Neural cell (in vitro differentiated cells): ENCODE data around the gene RBM46.

Experiments
- CTCF ChIP-seq: fragments of 450-650 bp; IDR thresholded peaks from 2 replicates; pipeline ENCODE4 v1.5.1; 2014; ENCODE audit warnings: antibody characterized with exemption, mild to moderate bottlenecking, moderate library complexity; ENCODE audit not compliant: poor library complexity, severe bottlenecking
- EP300 ChIP-seq: fragments of 450-650 bp; conservative IDR thresholded peaks from 2 replicates; pipeline ENCODE4 v1.6.1; 2014; ENCODE audit warnings: antibody characterized with exemption, mild to moderate bottlenecking, moderate library complexity; ENCODE audit not compliant: poor library complexity, severe bottlenecking
- EZH2 ChIP-seq: fragments of 200-600, 300-800 bp; shearing (Covaris generic), sonication (generic); IDR thresholded peaks from 2 replicates; pipeline ENCODE4 v1.6.1; 2014; ENCODE audit warnings: antibody characterized with exemption, low read length, borderline replicate concordance, mild to moderate bottlenecking; ENCODE audit not compliant: insufficient read depth, poor library complexity, severe bottlenecking
- POLR2AphosphoS5 ChIP-seq: IDR thresholded peaks from 2 replicates; pipeline ENCODE4 v1.6.1; 2012
- SMC3 ChIP-seq: fragments of 450-650 bp; conservative IDR thresholded peaks from 2 replicates; pipeline ENCODE4 v1.6.1; 2014; ENCODE audit warnings: antibody characterized with exemption, mild to moderate bottlenecking, moderate library complexity; ENCODE audit not compliant: poor library complexity
- TAF1 ChIP-seq: IDR thresholded peaks from 2 replicates; pipeline ENCODE4 v1.6.1; 2012; ENCODE audit warnings: low read depth

- TF ChIP-seq CTCF (no peak), EP300 (no peak), TAF1 (no peak), EZH2 (no peak), SMC3 (no peak), POLR2AphosphoS5 (no peak)
Measured at GRCh38 chr4:154778264-154778663, 2.8 kb upstream of the RBM46 start.
